HFF-Myc (cell line): Measurements from ENCODE around the gene NDUFS8.
A peak's percentile ranks its signal among the peaks of the same experiment; 100 is the strongest.

Experiments used
- DNase-seq: peaks from one replicate; pipeline ENCODE4 v3.0.0-alpha.2; 2011; ENCODE audit warnings: low read depth; ENCODE audit errors: extremely low read depth
- H3K4me3 ChIP-seq: replicated peaks from 2 replicates; pipeline ENCODE4 v1.5.1; 2011; ENCODE audit warnings: low read depth, mild to moderate bottlenecking, control low read depth, low read length
- CTCF ChIP-seq: IDR thresholded peaks from 2 replicates; pipeline ENCODE4 v1.5.1; 2012; ENCODE audit warnings: mild to moderate bottlenecking, low read depth, low read length, control low read depth; ENCODE audit errors: missing control alignments

NDUFS8 gene

GRCh38 chr11:68007498-68008380 is 22.7 kb upstream of the NDUFS8 start:
- TF ChIP-seq CTCF: no peak
- no peak overlapping the region for H3K4me3 ChIP-seq
- no peak for DNase-seq

GRCh38 chr11:68008381-68009337 is 21.8 kb upstream of the NDUFS8 start:
- no peak for DNase-seq
- no peak overlapping the region for H3K4me3 ChIP-seq

GRCh38 chr11:68009391-68010089 is 20.9 kb upstream of the NDUFS8 start:
- DNase-seq: no peak
- peak; percentile 22 for TF ChIP-seq CTCF
- H3K4me3 ChIP-seq: peak overlapping the region; percentile 46

More at GRCh38 chr11:68008381-68009337, 21.8 kb upstream of the NDUFS8 start:
- no peak for TF ChIP-seq CTCF

- no peak for TF ChIP-seq CTCF
- peak; percentile 35 for DNase-seq
- peak within 1 kb of the TSS; percentile 46 for H3K4me3 ChIP-seq
Measured at GRCh38 chr11:68010090-68011041, 20.1 kb upstream of the NDUFS8 start, which contains the start of gene ALDH3B1. TSS of gene ALDH3B1 (plus strand) at chr11:68010327. CDS start at chr11:68015298, 4,971 bp downstream.

- peak overlapping the region; percentile 46 for H3K4me3 ChIP-seq
- DNase-seq: no peak
- no peak for TF ChIP-seq CTCF
Measured at GRCh38 chr11:68011051-68011943, 19.2 kb upstream of the NDUFS8 start.
